GM12891 (cell line): ENCODE data around the gene UNC5C.

Experiments used
- POLR2A ChIP-seq: IDR thresholded peaks from 2 replicates; pipeline ENCODE4 v1.6.1; 2011; ENCODE audit warnings: low read depth, low read length, control low read depth
- POLR2AphosphoS5 ChIP-seq: IDR thresholded peaks from 2 replicates; pipeline ENCODE4 v1.6.1; 2011; ENCODE audit warnings: low read depth, low read length, control low read depth
- POU2F2 ChIP-seq: IDR thresholded peaks from 2 replicates; pipeline ENCODE4 v1.6.1; 2011; ENCODE audit warnings: low read depth, mild to moderate bottlenecking, control low read depth, low read length, moderate library complexity
- TAF1 ChIP-seq: IDR thresholded peaks from 2 replicates; pipeline ENCODE4 v1.6.1; 2011; ENCODE audit warnings: low read depth, low read length, control low read depth

DNA sequence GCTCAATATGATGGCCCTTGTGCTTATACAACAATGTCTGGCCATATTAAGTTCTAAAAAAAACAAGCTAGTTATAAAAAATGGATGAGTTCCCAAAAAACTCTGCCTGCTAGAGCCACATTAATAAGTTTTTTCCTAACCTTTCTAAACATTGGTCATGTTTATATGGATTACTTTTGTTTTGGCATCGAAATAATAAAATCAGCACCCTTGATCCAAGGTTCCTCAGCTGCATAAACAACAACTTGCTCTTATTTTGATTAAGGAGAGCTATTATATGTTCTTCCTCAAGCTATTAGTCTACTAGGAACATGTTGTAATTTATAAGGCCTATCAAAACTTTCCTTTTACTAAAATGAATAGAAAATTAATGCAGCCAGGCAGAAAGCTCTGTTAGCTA lies 48.4 kb downstream of the UNC5C start:
- TF ChIP-seq TAF1, result no peak
- no peak for TF ChIP-seq POLR2A
- no peak for TF ChIP-seq POLR2AphosphoS5
- TF ChIP-seq POU2F2, result no peak
